GM21576 (cell line): ENCODE data around the gene IL6R.
"Not testable (repeated sequence)": the region's sequence is repeated elsewhere in the genome, so short reads cannot be mapped to it uniquely, and the experiment has no call there.

ENCODE experiments used
- ATAC-seq: cut with Tn5 transposase; IDR thresholded peaks from one replicate; pipeline ENCODE4 v1.9.1; 2021; ENCODE audit warnings: mild to moderate bottlenecking, moderate library complexity; ENCODE audit not compliant: unreplicated experiment

Gene IL6R

DNA sequence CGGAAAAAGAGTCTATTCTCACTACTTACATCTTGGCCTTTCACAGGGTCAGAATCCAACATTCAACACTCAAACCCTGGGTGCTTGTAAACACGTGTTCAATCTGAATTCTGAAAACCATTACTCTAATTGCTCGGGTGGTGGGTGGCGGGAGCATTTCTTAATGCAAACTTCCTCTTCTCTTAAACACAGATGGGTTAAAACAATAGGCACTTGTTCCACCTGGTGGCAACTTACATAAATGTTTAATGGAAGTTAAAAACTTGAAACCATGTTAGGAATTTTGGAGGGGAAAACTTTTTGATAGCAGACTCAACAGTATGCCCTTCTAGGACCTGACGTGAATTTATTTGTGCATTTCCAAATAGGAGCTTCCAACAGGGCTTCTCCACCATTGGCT lies 73.5 kb downstream of the IL6R start:
- ATAC-seq, result no peak

DNA sequence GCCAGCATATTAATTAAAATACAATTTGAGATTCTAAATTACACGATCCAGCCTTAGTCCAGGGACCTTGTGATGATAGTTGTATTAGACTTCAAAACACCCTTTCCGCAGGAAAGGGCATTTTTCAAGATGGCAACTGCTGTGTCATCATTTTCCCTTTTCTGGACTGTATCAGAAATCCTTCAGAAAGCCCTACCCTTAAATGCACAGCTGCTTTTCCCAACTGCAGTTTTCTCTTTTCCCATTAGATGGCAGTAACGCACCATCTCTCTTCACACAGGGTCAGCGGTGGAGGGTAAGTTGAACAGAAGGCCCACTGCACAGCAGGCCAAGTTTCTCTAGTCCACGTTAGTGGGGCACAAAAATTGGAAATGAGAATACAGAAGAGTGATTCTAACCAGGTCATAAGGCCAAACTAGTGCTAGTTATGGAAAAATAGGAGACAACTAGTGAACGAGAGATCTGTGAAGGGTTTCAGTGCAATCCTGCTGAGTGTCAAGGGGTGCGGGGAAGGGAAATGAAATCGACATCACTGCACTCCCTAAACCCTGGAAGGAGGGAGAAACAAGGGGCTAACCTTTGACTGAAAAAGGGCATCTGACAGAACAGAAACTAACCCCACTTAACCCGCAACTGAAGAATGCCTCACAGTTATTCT lies 74.8 kb downstream of the IL6R start:
- no peak for ATAC-seq

DNA sequence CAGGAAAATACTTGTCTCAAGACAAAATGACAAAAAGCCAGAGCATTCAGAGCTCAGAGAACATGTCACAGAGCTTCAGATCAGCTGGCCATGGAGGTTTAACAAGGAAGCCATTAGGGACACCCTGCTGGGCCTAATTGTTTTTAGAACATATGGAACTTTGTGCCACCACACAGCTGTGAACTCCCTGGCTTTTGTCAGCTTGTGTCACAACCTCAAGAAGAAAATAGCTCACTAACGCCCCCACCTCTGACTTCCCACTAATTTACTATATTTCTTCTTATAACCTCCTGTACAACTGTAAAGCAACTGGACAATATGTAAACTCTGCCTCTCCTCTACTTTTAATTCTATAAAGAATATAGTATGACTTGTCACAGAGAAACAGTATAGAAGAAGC lies 75.9 kb downstream of the IL6R start:
- no peak for ATAC-seq

DNA sequence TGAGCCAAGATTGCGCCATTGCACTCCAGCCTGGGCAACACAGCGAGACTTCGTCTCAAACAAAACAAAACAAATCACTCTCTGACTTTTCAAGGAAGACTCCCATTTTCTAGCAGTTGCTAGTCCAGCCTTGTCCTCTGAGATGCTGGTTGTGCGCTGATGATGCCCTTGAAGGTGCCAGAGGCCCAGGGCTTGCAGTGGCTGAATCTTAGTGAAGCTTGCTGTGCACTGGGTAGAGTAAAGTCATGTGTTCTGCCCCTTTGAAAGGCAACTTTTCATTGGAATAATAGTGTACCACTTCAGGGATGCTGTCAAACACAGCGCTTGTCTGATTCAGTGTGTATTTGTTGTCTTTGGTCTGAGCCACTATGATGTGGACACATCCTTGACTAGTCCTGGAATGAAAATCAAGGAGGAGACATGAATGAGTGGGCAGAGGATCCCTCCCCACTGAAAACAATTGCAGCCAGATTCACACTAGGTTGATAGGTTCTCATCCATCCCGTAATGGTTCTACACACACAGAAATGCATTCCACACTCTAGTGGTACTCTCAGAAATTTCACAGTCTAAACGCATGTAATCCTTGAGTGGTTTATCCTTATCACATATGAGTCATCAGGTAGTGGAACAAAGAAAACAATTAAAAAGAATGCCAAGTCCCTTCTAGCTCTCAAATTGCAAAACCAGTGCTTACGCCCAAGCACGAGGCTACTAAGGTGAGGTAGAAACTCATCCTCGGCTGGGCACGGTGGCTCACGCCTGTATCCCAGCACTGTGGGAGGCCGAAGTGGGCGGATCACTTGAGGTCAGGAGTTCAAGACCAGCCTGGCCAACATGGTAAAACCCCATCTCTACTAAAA lies 79.0 kb downstream of the IL6R start:
- ATAC-seq, result no peak

DNA sequence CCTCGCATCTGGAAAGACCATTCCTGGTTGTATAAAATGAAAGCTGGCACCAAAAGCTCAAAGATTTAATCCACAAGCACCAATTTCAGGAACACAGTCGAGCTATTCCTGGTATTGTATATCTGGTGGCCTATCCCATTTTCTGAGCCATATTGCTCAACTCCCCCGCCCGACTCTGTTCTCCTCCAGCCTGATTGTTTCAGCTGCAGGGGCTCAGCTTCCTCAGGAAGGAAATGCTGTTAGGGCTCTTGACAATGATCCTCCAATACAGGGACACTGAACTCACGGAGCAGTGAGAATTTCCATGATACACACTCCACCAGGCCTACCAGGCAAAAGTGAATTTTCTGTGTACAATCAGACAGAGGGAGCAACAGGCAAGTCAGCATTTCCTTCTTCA lies 80.0 kb downstream of the IL6R start:
- ATAC-seq, result no peak

DNA sequence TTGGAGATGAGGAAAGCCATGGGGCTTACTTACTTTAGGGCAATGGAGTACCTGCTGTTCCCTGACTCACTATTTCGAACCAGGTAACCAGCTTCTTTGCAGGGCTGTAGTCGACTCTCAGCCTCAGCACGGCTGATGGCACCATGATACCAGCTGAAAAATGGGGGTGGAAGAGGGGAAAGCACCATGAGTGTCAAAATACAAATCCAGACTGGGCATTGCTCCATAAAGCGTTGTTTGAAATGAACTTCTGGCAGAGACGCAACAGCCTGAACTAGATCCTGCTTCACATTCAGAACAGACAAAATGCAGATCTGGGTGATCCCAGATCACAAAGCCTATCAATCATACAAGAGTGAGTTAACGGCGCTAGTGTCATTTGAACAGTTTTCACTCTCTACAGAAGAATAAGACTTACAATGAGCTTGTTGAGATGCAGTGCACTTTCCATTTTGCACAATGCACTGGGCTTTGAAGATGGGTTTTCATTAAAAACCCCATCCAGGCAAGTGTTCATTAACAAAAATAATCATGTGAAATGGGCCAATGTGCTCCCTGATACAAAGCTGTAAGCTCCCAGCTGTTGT lies 80.9 kb downstream of the IL6R start:
- no peak for ATAC-seq

DNA sequence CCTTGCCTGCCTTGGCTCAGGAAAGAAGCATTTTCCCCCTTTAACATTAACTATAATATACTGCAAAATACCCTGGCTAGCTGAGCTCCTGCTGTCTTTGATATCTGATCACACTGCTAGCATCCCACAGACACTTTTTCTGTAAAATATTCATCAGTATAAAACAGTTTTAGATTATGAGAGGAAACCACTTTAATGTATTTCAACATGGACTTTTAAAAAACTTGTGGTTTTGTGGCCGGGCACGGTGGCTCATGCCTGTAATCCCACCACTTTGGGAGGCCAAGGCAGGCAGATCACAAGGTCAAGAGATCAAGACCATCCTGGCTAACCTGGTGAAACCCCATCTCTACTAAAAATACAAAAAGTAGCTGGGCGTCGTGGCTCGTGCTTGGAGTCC lies 81.6 kb downstream of the IL6R start:
- not testable (repeated sequence) for ATAC-seq

DNA sequence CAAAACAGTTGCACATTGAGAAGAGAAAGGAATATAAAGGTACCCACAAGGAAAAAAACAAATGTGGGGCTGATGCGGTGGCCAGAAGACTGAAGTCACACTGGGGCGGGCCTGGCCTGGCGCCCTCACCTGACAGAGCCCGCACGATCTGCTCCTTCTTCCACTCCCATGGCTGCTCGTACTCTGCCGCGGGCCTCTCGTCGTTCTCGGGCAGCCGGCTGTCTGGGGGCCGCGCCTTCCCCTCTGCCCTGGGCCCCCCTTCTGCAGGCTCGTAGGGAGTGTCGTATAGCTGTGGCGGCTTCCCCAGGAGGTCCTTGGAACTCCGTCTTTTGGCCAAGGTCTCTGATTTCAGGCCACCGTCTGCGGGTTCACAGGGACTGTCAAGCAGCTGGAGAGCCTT lies 83.8 kb downstream of the IL6R start:
- ATAC-seq, result no peak

DNA sequence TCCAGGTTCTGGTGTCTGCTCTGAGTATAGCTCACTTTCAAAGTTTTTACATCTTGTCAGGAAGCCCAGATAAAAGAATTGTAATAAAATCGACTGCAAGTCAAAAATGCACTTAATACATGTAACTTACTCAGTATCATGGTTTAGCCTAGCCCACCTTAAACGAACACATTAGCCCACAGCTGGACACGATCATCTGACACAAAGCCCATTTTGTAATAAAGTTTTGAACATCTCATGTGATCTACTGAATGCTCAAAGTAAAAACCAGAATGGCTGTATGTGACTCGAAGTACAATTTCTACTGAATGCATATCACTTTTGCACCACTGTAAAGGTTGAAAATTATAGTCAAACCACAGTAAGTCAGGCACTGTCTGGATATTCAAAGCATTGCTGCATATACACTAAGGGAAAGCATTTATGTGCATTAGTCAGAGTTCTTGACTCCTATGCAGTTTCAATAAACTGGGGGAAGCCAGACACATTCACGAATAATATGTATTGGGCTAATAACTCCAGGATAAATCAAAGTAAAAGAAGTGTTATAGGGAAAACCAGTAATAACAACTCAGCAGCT lies 84.6 kb downstream of the IL6R start:
- no peak for ATAC-seq

DNA sequence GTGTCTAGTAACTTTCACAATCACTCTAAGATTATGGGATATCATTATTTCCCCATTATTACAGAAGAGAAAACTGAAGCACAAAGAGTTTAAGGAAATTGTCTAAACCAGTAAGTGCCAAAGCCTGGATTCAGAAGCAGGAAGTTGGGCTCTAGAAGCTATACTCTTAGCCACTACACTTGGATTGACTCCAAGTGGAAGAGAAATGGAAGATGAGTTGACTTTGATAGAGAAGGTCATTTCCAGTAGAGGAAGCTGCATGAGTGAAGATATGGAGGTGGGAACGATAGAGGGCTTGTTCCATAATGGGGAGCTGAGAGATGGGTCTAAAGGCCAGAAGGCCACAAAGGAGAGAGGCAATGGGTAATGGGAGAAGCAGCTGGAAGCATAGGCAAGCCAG lies 85.2 kb downstream of the IL6R start:
- no peak for ATAC-seq

DNA sequence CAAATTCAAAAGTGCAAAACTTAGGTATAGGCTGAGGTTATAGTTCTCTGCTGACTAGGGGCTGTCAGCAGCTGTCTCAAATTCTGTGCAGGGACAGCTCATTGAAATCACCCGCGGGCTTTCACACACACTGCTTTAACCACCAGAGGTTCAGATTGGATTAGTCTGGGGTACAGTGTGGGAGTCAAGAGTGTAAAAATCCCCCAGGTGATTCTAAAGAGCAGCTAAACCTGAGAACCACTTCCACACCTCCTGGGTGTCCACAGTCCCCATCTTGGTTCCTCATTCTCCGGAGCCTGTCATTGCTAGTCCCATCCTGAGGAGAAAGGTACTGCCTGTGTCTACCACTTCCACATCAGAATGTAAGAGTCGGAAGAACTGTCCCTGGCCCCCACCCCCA lies 87.0 kb downstream of the IL6R start:
- no peak for ATAC-seq

DNA sequence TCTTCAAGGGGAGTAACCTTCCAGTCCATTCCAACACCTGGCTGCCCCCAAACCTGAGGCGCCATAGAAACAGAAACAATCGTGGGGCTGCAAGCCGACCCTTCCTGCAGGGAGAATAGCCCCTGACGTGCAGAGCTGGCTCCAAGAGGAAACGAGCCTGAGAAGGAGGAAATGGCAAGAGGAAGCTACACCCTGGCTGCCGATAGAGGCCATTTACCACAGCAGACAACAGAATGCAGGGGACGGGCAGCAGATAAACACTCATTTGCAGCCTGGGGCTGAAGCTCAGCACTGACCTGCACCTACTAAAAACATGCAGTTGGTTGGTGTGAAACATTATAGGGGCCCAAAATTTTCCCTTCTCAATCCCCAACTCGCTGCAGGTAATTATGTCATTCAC lies 88.1 kb downstream of the IL6R start:
- no peak for ATAC-seq

DNA sequence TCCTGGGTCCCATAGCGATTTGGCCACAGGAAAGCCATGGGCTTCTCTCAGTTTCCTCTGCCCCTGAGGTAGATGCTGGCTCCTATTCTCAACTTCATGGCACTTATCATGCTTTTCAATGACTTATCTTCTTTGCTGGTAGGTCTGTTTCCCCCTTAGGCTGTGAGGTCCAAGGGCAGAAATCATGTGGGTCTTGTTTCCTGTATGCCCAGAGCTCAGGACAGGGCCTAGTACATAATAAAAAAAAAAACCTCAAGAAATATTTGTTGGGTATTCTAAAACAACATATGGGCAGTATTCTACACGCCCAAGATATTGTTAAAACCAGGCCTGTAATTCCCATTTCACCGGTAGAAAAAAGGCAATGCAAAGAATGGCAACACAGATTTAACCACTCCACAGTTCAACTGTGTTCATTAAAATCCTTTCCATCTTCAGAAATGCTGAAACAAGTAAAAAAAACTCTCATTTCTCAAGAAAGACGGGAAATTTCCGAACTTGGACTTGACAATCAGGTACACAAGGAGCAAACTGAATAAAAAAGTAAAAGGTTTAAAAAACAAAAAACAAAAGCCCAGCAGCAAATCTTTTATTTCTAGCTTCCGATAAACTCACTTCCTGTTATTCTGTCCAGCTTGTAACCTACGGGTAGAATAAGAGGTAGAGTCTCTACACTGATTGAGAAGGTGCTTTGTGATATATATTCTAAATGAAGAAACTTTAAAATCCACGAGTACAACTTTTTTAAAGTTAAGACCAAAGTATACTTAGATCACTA lies 90.5 kb downstream of the IL6R start:
- ATAC-seq, result no peak

DNA sequence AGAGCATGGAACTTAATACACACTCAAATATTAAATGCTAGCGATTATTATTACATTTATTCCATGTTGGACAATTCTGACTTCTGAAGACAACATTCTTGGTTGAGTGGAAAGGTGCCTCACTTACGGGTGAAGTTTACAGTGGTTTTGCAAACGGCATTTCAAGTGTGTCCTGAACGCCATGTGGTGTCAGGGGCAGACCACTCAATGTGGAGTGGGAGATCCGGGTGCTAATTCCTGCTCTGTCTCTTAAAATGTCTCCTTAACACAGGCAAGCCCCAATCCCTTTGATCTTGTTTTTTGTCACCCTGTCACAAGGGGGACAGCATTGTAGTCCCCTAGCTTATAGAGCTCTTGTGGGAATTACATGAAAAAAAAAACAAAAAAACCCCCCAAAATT lies 91.2 kb downstream of the IL6R start:
- ATAC-seq, result no peak

DNA sequence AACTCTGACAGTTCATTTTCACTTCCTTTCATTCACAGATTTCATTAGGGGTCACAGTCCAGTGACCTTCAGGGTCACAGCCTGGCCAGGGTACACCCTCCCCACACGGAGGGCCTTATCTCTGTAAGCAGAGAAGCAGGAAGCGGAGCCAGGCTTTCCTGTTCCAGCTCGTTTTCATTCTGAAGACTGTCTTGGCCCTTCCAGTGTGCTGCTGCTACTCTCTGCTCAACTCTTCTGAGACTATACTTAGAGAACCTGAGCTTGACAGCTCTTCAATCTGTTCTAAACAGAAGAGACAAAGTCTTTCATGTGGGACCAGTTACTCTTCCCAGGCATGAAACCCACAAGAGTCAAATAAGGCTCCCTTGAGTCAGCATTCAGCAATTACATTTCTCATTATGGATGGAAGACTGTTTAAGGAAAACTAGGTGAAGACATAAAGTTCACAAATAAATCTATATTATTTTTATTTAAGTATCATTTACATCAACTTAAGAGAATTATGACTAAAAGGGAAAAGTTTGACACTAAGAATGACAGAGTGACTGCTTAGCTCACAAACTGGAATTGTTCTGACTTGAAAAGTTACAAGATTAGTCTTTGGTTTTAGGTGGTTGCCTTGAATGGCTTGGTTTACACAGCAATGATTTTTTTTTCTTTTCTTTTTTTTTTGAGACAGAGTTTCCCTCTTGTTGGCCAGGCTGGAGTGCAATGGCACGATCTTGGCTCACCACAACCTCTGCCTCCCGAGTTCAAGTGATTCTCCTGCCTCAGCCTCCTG lies 92.1 kb downstream of the IL6R start:
- ATAC-seq, result no peak

DNA sequence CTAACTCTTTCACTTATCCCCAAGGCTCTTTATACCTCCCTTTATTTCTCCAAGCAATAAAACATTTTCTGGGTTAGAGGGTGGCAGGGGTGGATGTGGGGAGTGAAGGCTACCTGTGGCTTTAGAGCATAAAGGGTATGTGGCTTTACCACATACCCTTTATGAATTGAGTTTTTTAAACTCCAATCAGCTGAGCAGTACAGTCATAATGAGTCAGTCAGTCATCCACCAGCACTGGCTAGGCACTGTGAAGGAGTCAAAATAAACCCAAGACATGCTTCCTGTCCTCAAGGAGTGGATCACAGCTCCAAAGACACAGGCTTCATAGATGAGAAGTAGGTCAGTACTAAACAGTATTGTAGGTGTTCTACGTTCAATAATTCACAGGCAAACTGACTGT lies 94.3 kb downstream of the IL6R start:
- no peak for ATAC-seq

DNA sequence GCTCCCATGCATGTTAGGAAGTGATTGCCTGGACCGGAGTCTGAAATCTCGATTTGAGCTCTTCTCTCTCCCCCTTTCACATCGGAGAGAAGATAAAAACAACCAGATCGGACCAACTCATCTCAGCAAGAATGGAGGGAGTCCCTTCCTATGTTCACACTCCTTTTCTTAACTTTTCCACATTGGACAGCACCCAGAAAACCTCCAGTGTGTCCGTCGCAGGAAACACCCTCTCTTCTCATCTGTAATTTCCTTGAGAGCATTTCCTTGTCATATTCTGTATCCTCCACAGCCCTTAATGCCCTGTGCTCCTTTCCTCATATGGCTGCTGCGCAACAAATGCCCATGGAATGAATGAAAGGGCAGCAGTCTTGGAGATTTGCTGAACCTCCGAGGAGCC lies 95.4 kb downstream of the IL6R start:
- no peak for ATAC-seq

DNA sequence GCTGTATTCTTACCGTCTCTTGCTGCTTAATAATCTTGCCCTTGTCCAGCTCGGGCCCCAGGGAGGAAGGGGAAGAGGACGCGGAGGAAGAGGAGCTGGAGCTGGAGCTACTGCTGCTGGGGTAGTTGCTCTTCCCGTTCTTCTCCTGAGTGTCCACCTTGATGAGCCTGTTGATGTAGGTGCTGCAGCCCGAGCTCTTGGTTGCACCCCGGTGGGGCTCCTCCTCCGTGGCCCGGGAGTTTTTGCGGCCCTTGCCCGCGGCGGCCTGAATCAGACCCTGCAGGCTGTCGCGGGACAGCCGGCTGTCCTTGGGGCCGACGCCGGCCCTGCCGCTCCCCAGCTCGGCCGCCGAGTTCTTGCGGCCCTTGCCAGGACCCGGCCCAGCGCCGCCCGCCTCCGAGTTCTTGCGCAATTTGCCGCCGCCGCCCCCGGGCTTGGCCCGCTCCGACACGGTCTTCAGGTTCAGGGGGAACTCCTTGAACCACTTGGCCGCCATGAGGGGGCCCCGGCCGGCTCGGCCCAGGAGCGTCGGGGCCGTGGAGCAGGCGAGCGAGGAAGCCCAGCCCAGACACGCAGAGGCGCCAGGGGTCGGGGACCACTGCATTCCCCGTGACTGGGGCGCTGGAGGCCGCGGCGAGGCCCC lies 96.4 kb downstream of the IL6R start:
- no peak for ATAC-seq

DNA sequence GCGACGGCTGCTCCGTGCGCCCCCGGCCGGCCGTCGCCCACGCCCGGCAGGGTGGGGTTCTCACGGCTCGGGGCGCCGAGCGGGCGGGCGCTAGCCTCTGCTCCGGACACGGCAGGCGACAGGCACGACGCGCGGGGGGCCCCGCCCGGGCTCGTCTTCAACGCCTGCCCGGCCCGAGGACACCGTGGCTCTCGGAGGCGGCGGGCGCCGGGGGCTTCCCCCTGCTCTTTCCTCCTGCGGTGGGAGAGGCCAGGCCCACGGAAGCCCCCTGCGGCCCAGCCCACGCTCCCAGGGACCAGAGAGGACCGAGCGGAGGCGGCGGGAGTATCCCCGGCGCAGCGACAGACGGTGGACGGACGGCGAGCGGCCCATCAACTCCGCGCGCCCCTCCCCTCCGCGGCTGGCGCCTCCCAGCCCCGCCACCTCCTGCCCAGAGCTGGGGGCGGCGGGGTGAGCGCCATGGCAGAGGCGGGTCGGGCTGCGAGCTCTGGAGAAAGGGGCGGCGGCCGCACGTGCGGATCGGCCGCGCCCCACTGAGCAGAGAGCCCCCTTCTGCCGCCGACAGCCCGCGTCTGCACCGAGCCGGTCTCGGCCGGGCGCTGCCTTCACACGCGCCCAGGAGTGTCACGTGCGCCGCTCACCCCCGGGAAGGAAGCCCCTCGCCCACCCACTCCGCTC lies 97.1 kb downstream of the IL6R start, which contains the start of the genes SHE and TDRD10:
TSS of gene SHE (minus strand) at position 347 of the 678 bp plus-strand sequence. CDS start 386 bp downstream, outside the sequence.
TSS of gene TDRD10 (plus strand) at position 154 of the 678 bp plus-strand sequence. CDS start 4,685 bp downstream, outside the sequence.
- ATAC-seq, result no peak
